ENCODE measurements around the gene MYH7.

GRCh38 chr14:23434488-23435222 lies 805 bp downstream of the MYH7 start:
- no peak for TF ChIP-seq HMGXB4 (CRISPR knock-in tag; IDR thresholded peaks at IDR 0.05)
- TF ChIP-seq ZNF121 (CRISPR knock-in tag; IDR thresholded peaks at IDR 0.05), result no peak
- no peak for TF ChIP-seq FOXP4 (CRISPR knock-in tag; IDR thresholded peaks at IDR 0.05)
- TF ChIP-seq CTCF (IDR thresholded peaks at IDR 0.05), result no peak
- TF ChIP-seq TEAD1 (CRISPR knock-in tag; IDR thresholded peaks at IDR 0.05), result no peak
- TF ChIP-seq ATF3 (CRISPR knock-in tag; conservative IDR thresholded peaks at IDR 0.05), result no peak
- no peak for TF ChIP-seq RELA (CRISPR knock-in tag; IDR thresholded peaks at IDR 0.05; ENCODE audit: borderline replicate concordance)
- no peak for TF ChIP-seq NFYB (CRISPR knock-in tag; conservative IDR thresholded peaks at IDR 0.05; ENCODE audit: low read depth)
- TF ChIP-seq ATF2 (CRISPR knock-in tag; IDR thresholded peaks at IDR 0.05; ENCODE audit: borderline replicate concordance, low read depth), result no peak
- TF ChIP-seq MAX (CRISPR knock-in tag; IDR thresholded peaks at IDR 0.05), result no peak
- TF ChIP-seq ATF1 (CRISPR knock-in tag; IDR thresholded peaks at IDR 0.05), result no peak

Measured in WTC11 (cell line).